GM19455 (cell line): ENCODE data around the gene FANCC.

ENCODE experiments used
- ATAC-seq: cut with Tn5 transposase; IDR thresholded peaks from one replicate; pipeline ENCODE4 v1.9.1; 2021; ENCODE audit not compliant: unreplicated experiment

The FANCC gene

GRCh38 chr9:95053611-95054570 is 263.6 kb downstream of the FANCC start:
- no peak for ATAC-seq

DNA sequence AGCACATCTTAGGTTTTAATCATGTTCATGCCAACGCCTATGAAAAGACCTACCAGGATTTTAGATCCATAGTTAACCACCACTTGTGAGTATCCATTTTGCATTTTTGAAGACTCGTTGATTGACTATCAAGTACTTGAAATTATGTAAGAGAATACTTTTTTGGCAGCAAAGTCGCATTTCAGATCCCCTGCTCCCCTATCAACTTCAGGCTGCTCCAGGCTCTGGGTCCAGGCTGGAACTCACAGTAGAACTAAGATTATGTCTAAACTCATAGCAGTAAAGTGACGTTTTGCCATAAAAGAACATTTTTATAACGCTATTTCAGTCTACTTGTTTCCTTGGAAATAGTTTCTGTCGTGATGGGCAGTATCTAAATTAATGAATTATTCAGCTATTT is 267.7 kb downstream of the FANCC start:
- ATAC-seq, result no peak
